K562 (cell line): Measurements from ENCODE around the gene TXNRD2. TPM values are rescaled to one million over a fixed set of nuclear protein-coding genes. Genes with fewer than 3 reads are reported as not detected.

Source experiments
- CBFA2T3 ChIP-seq: fragments of 450-650 bp; IDR thresholded peaks from 2 replicates; pipeline ENCODE4 v1.6.1; 2017
- DDX20 ChIP-seq: fragments of 450-650 bp; IDR thresholded peaks from 2 replicates; pipeline ENCODE4 v1.6.1; 2016; ENCODE audit warnings: missing genetic modification characterization, low read depth, mild to moderate bottlenecking, missing compliant biosample characterization, moderate library complexity
- E2F3 ChIP-seq: fragments of 250-450 bp; sonication (Bioruptor Pico); IDR thresholded peaks from 2 replicates; pipeline ENCODE4 v1.4.0; 2020; ENCODE audit warnings: mild to moderate bottlenecking
- KAT8 ChIP-seq: fragments of 450-650 bp; IDR thresholded peaks from 2 replicates; pipeline ENCODE4 v1.6.1; 2016; ENCODE audit warnings: low read depth, mild to moderate bottlenecking
- KLF6 ChIP-seq: fragments of 250-450 bp; sonication (Bioruptor Pico); IDR thresholded peaks from 2 replicates; pipeline ENCODE4 v1.4.0; 2020; ENCODE audit warnings: mild to moderate bottlenecking, moderate library complexity, borderline replicate concordance
- MTF1 ChIP-seq: fragments of 250-450 bp; sonication (Bioruptor Pico); IDR thresholded peaks from 2 replicates; pipeline ENCODE4 v1.9.0; 2021; ENCODE audit warnings: moderate library complexity, mild to moderate bottlenecking, inconsistent platforms, borderline replicate concordance
- PRMT5 ChIP-seq: sonication (generic); formaldehyde crosslinking; IDR thresholded peaks from 2 replicates; pipeline ENCODE4 v1.5.0; 2020; ENCODE audit warnings: missing genetic modification reagents
- PTRF ChIP-seq: fragments of 450-650 bp; IDR thresholded peaks from 2 replicates; pipeline ENCODE4 v1.6.1; 2016; ENCODE audit warnings: mild to moderate bottlenecking, missing genetic modification characterization, missing compliant biosample characterization
- RB1 ChIP-seq: fragments of 450-650 bp; IDR thresholded peaks from 2 replicates; pipeline ENCODE4 v1.6.1; 2017; ENCODE audit warnings: low read depth, mild to moderate bottlenecking
- SP1 ChIP-seq: sonication (generic); formaldehyde crosslinking; IDR thresholded peaks from 2 replicates; pipeline ENCODE4 v1.8.1; 2022; ENCODE audit warnings: mild to moderate bottlenecking, missing genetic modification reagents
- TAF1 ChIP-seq: IDR thresholded peaks from 2 replicates; pipeline ENCODE4 v1.6.1; 2011; ENCODE audit warnings: mild to moderate bottlenecking, low read length, moderate library complexity; ENCODE audit not compliant: insufficient read depth, control insufficient read depth, severe bottlenecking; ENCODE audit errors: extremely low read depth
- TCF7 ChIP-seq: sonication (generic); IDR thresholded peaks from 2 replicates; pipeline ENCODE4 v1.6.1; 2016; ENCODE audit warnings: antibody characterized with exemption, borderline replicate concordance
- ZNF41 ChIP-seq: fragments of 250-450 bp; sonication (Bioruptor Pico); conservative IDR thresholded peaks from 2 replicates; pipeline ENCODE4 v1.4.0; 2020; ENCODE audit warnings: mild to moderate bottlenecking
- ZNF699 ChIP-seq: fragments of 250-450 bp; sonication (Bioruptor Pico); IDR thresholded peaks from 2 replicates; pipeline ENCODE4 v1.8.0; 2021; ENCODE audit warnings: mild to moderate bottlenecking, moderate library complexity; ENCODE audit not compliant: insufficient replicate concordance
- ZNF76 ChIP-seq: fragments of 250-450 bp; sonication (Bioruptor Pico); IDR thresholded peaks from 2 replicates; pipeline ENCODE4 v1.4.0; 2020; ENCODE audit warnings: mild to moderate bottlenecking, moderate library complexity, borderline replicate concordance
- ZNF785 ChIP-seq: fragments of 250-450 bp; sonication (Bioruptor Pico); IDR thresholded peaks from 2 replicates; pipeline ENCODE4 v1.4.0; 2020; ENCODE audit warnings: mild to moderate bottlenecking
- ZZZ3 ChIP-seq: fragments of 450-650 bp; IDR thresholded peaks from 2 replicates; pipeline ENCODE4 v1.6.1; 2016; ENCODE audit warnings: antibody characterized with exemption, mild to moderate bottlenecking, moderate library complexity
- polyA plus RNA-seq, 8 experiments: library from polyadenylated mRNA; depleted of rRNA in 4 of 8; stranded (reverse) in 5 of 8; unstranded in 3 of 8; fragments of >200 nt; fragmentation: Nextera tagmentation in 2 of 8; fragmentation: Illumina TruSeq in 1 of 8; extraction: Ambion mirVana in 2 of 8; extraction: Trizol in 1 of 8; gene quantifications; 2 replicates each; pipeline versions ENCODE4 v1.2.1 to v1.2.3, GENCODE V29; 2011 to 2014; ENCODE audit warnings: inconsistent platforms in 1 of 8, missing spikeins in 1 of 8
- total RNA-seq, 7 experiments: library from RNA; depleted of rRNA in 6 of 7; stranded (reverse); fragments of >200 nt in 6 of 7; fragmentation: Illumina TruSeq in 2 of 7; extraction: Trizol in 2 of 7; gene quantifications; 2 replicates each; pipeline versions ENCODE4 v1.2.1 to v1.2.3, GENCODE V29; 2011 to 2021; ENCODE audit warnings: low replicate concordance in 1 of 7
- TF ChIP-seq, protein P1 (sequence below): fragments of 250-450 bp; sonication (Bioruptor Pico); IDR thresholded peaks from 2 replicates; pipeline ENCODE4 v1.5.0; 2020; ENCODE audit warnings: mild to moderate bottlenecking
- TF ChIP-seq, protein P2 (sequence below): fragments of 250-450 bp; sonication (Bioruptor Pico); IDR thresholded peaks from 2 replicates; pipeline ENCODE4 v1.5.1; 2021; ENCODE audit warnings: mild to moderate bottlenecking
- TF ChIP-seq, protein P3 (sequence below): fragments of 450-650 bp; IDR thresholded peaks from 2 replicates; pipeline ENCODE4 v1.6.1; 2016; ENCODE audit warnings: missing biosample characterization, missing genetic modification characterization
- TF ChIP-seq, protein P4 (sequence below): conservative IDR thresholded peaks from 2 replicates; pipeline ENCODE4 v1.6.1; 2011; ENCODE audit warnings: low read depth, mild to moderate bottlenecking, low read length; ENCODE audit not compliant: control insufficient read depth

The TXNRD2 gene
- total and polyA plus RNA-seq, 9 of the 15 experiments (the other 6 are each of a cell fraction or from before 2014, with no cell fraction given) = 3.3 to 80.2 (median 49.4) TPM

DNA sequence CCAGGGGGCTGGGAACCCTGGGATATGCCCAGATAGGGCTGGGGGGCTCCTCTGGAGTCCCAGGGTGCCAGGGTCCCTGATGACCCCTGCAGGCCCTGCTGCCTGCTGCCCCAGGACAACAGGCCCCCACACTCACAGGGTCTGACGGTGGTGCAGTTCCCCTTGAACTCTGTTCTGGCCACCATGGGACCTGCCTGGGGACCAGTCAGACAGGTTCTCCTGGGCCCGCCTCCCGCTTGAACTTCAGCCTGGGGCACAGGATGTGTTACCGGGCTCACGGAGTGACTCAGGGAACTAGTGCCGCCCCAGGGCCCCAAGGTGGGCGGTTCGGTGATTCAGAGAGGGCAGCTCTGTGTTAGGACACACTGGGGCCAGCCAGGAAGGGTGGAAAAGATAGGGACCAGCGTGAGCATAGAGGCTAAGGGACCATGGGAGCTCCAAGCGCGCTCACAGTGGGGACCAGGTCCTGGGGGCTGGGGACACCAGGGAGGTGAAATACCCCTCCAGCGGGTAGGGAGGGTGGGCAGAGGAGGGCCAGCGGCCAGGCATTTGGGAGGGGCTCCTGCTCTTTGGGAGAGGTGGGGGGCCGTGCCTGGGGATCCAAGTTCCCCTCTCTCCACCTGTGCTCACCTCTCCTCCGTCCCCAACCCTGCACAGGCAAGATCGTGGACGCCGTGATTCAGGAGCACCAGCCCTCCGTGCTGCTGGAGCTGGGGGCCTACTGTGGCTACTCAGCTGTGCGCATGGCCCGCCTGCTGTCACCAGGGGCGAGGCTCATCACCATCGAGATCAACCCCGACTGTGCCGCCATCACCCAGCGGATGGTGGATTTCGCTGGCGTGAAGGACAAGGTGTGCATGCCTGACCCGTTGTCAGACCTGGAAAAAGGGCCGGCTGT is 21.5 kb upstream of the TXNRD2 start (continued):
- no peak for TF ChIP-seq PRMT5 (CRISPR knock-in tag)
- no peak for TF ChIP-seq ZNF76 (CRISPR knock-in tag)
- TF ChIP-seq SP1 = no peak
- peak; percentile 22; the same call in 1 of the 2 replicates for TF ChIP-seq MTF1 (CRISPR knock-in tag)
- TF ChIP-seq RB1 = 0 out of 2 replicates have a peak, but pooled peaks have one; percentile 17
- TF ChIP-seq CBFA2T3 = no peak
- TF ChIP-seq DDX20 (tag) = no peak
- no peak for TF ChIP-seq ZNF699
- TF ChIP-seq, protein P1, sequence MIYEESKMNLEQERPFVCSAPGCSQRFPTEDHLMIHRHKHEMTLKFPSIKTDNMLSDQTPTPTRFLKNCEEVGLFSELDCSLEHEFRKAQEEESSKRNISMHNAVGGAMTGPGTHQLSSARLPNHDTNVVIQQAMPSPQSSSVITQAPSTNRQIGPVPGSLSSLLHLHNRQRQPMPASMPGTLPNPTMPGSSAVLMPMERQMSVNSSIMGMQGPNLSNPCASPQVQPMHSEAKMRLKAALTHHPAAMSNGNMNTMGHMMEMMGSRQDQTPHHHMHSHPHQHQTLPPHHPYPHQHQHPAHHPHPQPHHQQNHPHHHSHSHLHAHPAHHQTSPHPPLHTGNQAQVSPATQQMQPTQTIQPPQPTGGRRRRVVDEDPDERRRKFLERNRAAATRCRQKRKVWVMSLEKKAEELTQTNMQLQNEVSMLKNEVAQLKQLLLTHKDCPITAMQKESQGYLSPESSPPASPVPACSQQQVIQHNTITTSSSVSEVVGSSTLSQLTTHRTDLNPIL (CRISPR knock-in tag) = no peak
- no peak for TF ChIP-seq ZNF41 (CRISPR knock-in tag)
- TF ChIP-seq PTRF (tag) = no peak
- no peak for TF ChIP-seq KLF6 (CRISPR knock-in tag)
- no peak for TF ChIP-seq TAF1
- TF ChIP-seq, protein P2, sequence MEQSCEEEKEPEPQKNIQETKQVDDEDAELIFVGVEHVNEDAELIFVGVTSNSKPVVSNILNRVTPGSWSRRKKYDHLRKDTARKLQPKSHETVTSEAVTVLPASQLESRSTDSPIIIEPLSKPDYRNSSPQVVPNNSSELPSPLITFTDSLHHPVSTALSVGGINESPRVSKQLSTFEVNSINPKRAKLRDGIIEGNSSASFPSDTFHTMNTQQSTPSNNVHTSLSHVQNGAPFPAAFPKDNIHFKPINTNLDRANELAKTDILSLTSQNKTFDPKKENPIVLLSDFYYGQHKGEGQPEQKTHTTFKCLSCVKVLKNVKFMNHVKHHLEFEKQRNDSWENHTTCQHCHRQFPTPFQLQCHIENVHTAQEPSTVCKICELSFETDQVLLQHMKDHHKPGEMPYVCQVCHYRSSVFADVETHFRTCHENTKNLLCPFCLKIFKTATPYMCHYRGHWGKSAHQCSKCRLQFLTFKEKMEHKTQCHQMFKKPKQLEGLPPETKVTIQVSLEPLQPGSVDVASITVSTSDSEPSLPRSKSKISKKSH (CRISPR knock-in tag) = 0 out of 2 replicates have a peak, but pooled peaks have one; percentile 5
- no peak for TF ChIP-seq ZNF785 (CRISPR knock-in tag)
- TF ChIP-seq ZZZ3 = no peak
- no peak for TF ChIP-seq TCF7
- TF ChIP-seq, protein P3, sequence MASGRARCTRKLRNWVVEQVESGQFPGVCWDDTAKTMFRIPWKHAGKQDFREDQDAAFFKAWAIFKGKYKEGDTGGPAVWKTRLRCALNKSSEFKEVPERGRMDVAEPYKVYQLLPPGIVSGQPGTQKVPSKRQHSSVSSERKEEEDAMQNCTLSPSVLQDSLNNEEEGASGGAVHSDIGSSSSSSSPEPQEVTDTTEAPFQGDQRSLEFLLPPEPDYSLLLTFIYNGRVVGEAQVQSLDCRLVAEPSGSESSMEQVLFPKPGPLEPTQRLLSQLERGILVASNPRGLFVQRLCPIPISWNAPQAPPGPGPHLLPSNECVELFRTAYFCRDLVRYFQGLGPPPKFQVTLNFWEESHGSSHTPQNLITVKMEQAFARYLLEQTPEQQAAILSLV (tag) = no peak
- TF ChIP-seq KAT8 = no peak
- no peak for TF ChIP-seq E2F3
- TF ChIP-seq, protein P4, sequence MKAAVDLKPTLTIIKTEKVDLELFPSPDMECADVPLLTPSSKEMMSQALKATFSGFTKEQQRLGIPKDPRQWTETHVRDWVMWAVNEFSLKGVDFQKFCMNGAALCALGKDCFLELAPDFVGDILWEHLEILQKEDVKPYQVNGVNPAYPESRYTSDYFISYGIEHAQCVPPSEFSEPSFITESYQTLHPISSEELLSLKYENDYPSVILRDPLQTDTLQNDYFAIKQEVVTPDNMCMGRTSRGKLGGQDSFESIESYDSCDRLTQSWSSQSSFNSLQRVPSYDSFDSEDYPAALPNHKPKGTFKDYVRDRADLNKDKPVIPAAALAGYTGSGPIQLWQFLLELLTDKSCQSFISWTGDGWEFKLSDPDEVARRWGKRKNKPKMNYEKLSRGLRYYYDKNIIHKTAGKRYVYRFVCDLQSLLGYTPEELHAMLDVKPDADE = peak; percentile 4; the same call in 1 of the 2 replicates
